Osteocyte (in vitro differentiated cells): ENCODE data around the gene CD84. TPM values are rescaled to one million over a fixed set of nuclear protein-coding genes. Genes with fewer than 3 reads are reported as not detected.

Experiments
- DNase-seq: peaks from one replicate; pipeline ENCODE4 v3.0.0; 2021; ENCODE audit warnings: mixed read lengths; ENCODE audit not compliant: unreplicated experiment; ENCODE audit errors: extremely low spot score
- H3K27ac Mint-ChIP-seq: one replicate; pipeline ENCODE4 v1.8.0; 2021; ENCODE audit warnings: mild to moderate bottlenecking, mixed read lengths; ENCODE audit not compliant: unreplicated experiment
- H3K27me3 Mint-ChIP-seq: one replicate; pipeline ENCODE4 v1.8.0; 2021; ENCODE audit warnings: mixed read lengths; ENCODE audit not compliant: unreplicated experiment
- H3K36me3 Mint-ChIP-seq: one replicate; pipeline ENCODE4 v1.8.0; 2021; ENCODE audit warnings: mixed read lengths; ENCODE audit not compliant: unreplicated experiment
- H3K4me1 Mint-ChIP-seq: one replicate; pipeline ENCODE4 v1.8.0; 2021; ENCODE audit warnings: mixed read lengths; ENCODE audit not compliant: unreplicated experiment
- H3K4me3 Mint-ChIP-seq: one replicate; pipeline ENCODE4 v1.8.0; 2021; ENCODE audit warnings: mild to moderate bottlenecking, moderate library complexity, mixed read lengths; ENCODE audit not compliant: unreplicated experiment
- H3K9me3 Mint-ChIP-seq: one replicate; pipeline ENCODE4 v1.8.0; 2021; ENCODE audit warnings: mixed read lengths; ENCODE audit not compliant: unreplicated experiment
- total RNA-seq: library from RNA; stranded (reverse); gene quantifications from 2 replicates; pipeline ENCODE4 v1.2.1, GENCODE V29; 2021
- TF ChIP-seq, protein P1 (sequence below): fragments of 200-600 bp; sonication (generic); IDR thresholded peaks from 2 replicates; pipeline ENCODE4 v1.5.0; 2021; ENCODE audit warnings: antibody characterized with exemption, mild to moderate bottlenecking, moderate library complexity

The CD84 gene
- total RNA-seq, 1 donor from 2014 or later: not detected

DNA sequence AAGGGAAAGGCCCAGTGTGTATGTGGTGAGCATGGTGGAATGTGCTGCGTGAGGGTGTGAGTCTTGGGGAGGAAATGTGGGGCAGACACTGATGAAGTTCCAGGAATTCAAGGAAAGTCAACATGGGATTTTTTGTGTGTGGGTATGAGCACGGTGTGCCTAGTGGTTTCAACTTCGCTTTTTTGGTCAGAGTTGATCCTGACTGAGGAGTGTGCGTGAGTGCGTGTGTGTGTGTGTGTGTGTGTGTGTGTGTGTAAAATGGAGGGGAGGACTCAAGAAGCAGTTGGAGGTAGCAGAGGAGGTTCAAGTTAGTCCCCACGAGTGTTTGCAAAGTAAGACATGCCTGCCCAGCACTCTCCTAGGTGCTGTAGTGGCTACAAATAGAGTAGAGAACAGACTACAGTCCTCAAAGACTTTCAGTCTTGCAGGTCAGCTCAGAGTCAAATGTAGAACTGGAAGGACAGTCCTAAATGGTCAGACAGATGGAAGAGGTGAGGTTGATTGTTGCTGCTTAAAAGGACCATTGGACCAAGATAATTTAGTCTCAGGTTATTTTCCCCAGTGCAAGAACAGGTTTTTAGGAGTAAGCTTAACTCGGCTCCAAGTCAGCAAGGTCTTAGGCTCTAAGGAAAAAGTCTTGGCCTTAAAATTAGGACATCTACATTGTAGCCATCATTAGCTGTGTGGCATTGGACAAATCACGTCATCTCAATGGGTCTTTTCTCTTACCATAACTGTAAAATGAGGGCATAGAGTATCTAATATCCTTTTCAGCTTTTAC, 42.5 kb upstream of the CD84 start:
- no peaks in the 10 kb centered on the region for H3K4me1 Mint-ChIP-seq
- peaks cover 11% of the 10 kb centered on the region for H3K27me3 Mint-ChIP-seq
- no peak overlapping the region for H3K27ac Mint-ChIP-seq
- TF ChIP-seq, protein P1, sequence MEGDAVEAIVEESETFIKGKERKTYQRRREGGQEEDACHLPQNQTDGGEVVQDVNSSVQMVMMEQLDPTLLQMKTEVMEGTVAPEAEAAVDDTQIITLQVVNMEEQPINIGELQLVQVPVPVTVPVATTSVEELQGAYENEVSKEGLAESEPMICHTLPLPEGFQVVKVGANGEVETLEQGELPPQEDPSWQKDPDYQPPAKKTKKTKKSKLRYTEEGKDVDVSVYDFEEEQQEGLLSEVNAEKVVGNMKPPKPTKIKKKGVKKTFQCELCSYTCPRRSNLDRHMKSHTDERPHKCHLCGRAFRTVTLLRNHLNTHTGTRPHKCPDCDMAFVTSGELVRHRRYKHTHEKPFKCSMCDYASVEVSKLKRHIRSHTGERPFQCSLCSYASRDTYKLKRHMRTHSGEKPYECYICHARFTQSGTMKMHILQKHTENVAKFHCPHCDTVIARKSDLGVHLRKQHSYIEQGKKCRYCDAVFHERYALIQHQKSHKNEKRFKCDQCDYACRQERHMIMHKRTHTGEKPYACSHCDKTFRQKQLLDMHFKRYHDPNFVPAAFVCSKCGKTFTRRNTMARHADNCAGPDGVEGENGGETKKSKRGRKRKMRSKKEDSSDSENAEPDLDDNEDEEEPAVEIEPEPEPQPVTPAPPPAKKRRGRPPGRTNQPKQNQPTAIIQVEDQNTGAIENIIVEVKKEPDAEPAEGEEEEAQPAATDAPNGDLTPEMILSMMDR: no peak
- DNase-seq: no peak
- no peak overlapping the region for H3K4me3 Mint-ChIP-seq
- H3K36me3 Mint-ChIP-seq: no peaks in the 10 kb centered on the region
- no peaks in the 10 kb centered on the region for H3K9me3 Mint-ChIP-seq

DNA sequence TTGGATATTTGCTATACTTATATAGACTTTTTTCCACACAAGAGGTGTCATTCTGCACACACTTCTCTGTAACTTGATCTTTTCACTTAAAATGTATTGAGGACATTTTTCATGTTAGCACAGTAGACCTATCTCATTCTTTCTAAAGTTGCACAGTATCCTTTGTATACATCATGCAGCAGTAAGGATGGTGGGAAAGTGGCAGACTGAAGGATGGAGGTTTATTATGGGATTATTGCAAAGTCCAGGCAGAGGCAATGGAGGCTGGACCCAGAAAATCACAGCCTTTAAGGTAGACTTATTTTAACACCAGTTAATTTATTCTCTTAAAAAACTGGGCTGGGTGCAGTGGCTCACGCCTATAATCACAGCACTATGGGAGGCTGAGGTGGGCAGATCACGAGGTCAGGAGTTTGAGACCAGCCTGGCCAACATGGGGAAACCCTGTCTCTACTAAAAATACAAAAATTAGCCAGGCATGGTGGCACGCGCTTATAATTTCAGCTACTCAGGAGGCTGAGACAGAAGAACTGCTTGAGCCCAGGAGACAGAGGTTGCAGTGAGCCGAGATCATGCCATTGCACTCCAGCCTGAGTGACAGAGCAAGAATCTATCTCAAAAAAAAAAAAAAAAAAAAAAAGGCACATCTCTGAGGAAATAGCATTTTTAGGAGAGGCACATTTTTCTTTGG, 41.8 kb upstream of the CD84 start:
- H3K9me3 Mint-ChIP-seq: no peaks in the 10 kb centered on the region
- no peak for DNase-seq
- no peaks in the 10 kb centered on the region for H3K36me3 Mint-ChIP-seq
- no peak overlapping the region for H3K4me3 Mint-ChIP-seq
- peaks cover 11% of the 10 kb centered on the region for H3K27me3 Mint-ChIP-seq
- TF ChIP-seq, protein P1: no peak
- H3K4me1 Mint-ChIP-seq: no peaks in the 10 kb centered on the region
- H3K27ac Mint-ChIP-seq: no peak overlapping the region

DNA sequence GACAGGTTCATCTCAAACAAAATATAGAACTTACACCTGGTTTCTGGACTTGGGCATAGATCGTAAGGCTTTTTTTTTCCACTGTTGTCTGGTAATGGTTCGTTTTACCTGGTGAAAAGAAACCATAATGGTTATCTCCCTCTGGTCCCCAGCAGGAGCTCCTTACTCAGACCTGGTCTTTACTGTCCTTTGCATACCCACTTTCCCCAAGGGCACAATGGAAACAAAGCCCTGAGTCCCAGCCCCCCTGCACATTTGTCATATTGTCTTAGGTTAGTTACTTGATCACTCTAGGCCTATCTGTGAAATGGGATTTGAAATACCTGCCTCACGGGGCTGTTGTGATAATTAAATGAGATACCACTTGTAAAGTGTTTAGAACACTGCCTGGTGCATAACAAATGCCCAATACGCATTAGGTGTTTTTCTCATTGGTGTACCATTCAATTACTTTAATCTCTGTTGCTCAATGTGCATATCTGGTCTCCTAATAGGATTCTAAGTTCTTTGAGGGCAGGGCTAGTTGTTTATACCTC, 40.5 kb upstream of the CD84 start:
- H3K27ac Mint-ChIP-seq: no peak overlapping the region
- TF ChIP-seq, protein P1: no peak
- H3K9me3 Mint-ChIP-seq: no peaks in the 10 kb centered on the region
- H3K27me3 Mint-ChIP-seq: peaks cover 8% of the 10 kb centered on the region
- no peak overlapping the region for H3K4me3 Mint-ChIP-seq
- DNase-seq: no peak
- H3K4me1 Mint-ChIP-seq: no peaks in the 10 kb centered on the region
- no peaks in the 10 kb centered on the region for H3K36me3 Mint-ChIP-seq

DNA sequence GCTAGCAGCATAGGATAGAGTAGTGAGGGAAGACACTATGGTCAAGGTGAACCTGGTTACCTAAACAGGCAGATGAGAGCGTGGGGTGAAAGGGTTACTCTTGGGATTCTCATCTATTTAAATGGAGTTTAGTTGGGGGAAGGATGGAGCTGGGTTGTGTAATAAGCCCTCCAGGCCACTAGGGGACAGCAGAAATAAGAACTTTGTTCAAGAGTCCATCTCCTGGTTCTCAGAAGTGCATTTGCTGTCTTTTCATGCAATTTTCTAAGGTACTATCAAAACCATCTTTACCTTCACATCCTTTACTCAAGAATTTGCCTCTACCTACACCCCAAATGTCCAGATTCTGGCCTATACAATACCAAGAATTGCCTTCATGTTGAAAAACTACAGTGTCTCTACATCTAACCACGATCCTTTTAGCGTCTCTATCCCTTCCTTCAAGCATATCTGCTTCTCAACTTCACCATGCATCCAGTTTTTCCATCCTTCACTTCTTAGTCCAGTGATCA, 39.5 kb upstream of the CD84 start:
- Mint-ChIP-seq H3K27ac (no peak overlapping the region), H3K9me3 (no peaks in the 10 kb centered on the region), H3K4me3 (no peak overlapping the region), H3K27me3 (peaks cover 7% of the 10 kb centered on the region), H3K4me1 (no peaks in the 10 kb centered on the region), H3K36me3 (no peaks in the 10 kb centered on the region)
- TF ChIP-seq, protein P1: no peak
- no peak for DNase-seq

DNA sequence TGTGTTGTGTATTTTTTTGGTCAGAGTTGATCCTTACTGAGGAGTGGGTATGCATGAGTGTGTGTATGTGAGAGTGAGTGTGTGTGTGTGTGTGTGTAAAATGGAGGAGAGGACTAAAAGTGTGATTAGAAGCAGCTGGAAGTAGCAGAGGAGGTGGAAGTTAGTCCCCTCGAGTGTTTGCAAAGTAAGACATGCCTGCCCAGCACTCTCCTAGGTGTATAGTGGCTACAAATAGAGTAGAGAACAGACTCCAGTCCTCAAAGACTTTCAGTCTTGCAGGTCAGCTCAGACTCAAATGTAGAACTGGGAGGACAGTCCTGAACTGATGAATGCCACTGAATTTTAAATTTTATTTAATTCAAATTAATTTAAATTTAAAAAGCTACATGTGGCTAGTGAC, 39.0 kb upstream of the CD84 start:
- no peaks in the 10 kb centered on the region for H3K4me1 Mint-ChIP-seq
- no peak overlapping the region for H3K27ac Mint-ChIP-seq
- peaks cover 10% of the 10 kb centered on the region for H3K27me3 Mint-ChIP-seq
- no peaks in the 10 kb centered on the region for H3K36me3 Mint-ChIP-seq
- no peaks in the 10 kb centered on the region for H3K9me3 Mint-ChIP-seq
- H3K4me3 Mint-ChIP-seq: no peak overlapping the region
- TF ChIP-seq, protein P1: no peak
- no peak for DNase-seq
